ENCODE results near the gene BTBD17.

BTBD17 gene

DNA sequence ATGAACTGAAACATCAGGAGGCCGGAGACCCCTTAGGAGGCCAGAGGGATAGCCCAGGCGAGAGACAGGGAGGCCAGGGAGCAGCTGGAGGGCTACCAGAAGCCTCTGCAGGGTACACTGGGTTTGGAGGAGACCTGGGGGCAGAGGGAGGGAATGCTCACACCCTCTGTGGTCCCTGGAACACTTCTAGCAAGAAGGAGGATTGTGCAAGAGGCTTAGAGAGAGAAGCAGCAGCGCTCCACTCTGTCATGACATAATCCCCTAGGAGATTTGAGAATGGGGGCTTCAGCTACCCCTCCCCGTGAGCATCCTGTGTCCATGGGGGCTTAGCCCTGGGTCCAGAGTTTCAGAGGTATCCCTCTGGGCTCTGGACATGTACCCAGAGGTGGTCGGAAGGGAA is 21.5 kb upstream of the BTBD17 start:
- H3K9me3 ChIP-seq, result no peaks in the 10 kb centered on the region
- intact Hi-C loops (cut with DNase I; ENCODE audit: low total_unique reads), result loop anchor here (5.0 kb wide), 1 partner anchor 44 kb away; no protein-coding TSS in a partner anchor

DNA sequence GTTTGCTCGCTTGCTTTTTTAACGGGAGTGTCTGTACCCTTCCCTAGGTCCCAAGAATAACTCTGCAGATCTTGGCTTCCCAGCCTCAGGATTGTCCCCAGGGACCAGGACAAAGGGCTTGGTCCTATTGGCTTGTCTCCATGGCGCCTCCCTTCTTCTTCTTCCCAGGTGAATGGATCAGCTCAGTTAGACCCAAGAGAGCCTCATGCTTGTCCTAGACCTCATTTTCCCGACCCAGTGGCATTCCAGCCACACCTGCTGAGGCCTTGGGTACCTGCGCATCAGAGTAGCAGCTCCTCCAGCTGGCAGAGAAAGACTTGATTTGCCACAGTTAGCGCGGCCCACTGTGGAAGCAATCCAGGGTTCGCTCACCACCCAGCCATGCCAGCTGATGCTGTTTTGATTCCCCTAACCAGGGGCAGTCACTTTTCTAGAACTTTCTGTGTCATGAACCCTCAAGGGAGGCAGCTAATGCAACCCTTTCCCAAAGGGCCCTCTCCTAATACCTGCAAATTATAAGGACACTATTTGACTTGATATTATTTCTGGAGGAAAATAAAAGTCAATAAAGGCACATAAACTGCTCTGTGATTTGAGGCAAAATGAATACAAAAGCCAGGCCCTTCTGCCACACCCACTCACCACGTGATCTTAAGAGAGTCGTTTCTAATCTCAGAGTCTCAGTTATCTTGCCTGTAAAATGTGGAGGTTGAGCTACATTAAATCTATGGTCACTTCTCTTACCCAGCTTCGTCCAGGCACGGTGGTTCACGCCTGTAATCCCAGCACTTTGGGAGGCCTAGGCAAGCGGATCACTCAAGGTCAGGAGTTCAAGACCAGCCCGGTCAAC is 19.5 kb upstream of the BTBD17 start:
- Histone ChIP-seq H3K27me3 (no peaks in the 10 kb centered on the region), H3K4me3 (no peak overlapping the region), H3K27ac (peak overlapping the region; percentile 72 to 76), H3K36me3 (no peaks in the 10 kb centered on the region), H3K4me1 (peaks cover 0 to 29% (median 23%) of the 10 kb centered on the region in 4 donors), H3K9me3 (no peaks in the 10 kb centered on the region)
- TF ChIP-seq, protein P1, sequence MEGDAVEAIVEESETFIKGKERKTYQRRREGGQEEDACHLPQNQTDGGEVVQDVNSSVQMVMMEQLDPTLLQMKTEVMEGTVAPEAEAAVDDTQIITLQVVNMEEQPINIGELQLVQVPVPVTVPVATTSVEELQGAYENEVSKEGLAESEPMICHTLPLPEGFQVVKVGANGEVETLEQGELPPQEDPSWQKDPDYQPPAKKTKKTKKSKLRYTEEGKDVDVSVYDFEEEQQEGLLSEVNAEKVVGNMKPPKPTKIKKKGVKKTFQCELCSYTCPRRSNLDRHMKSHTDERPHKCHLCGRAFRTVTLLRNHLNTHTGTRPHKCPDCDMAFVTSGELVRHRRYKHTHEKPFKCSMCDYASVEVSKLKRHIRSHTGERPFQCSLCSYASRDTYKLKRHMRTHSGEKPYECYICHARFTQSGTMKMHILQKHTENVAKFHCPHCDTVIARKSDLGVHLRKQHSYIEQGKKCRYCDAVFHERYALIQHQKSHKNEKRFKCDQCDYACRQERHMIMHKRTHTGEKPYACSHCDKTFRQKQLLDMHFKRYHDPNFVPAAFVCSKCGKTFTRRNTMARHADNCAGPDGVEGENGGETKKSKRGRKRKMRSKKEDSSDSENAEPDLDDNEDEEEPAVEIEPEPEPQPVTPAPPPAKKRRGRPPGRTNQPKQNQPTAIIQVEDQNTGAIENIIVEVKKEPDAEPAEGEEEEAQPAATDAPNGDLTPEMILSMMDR (IDR thresholded peaks at IDR 0.05), result no peak
- intact Hi-C loops (cut with DNase I; ENCODE audit: low total_unique reads), result loop anchor here (5.0 kb wide), 1 partner anchor 46 kb away; no protein-coding TSS in a partner anchor
- no peak for DNase-seq

More for the DNA sequence above, 21.5 kb upstream of the BTBD17 start:
- TF ChIP-seq, protein P1 (IDR thresholded peaks at IDR 0.05), result no peak
- H3K27me3 ChIP-seq, result no peaks in the 10 kb centered on the region
- no peak overlapping the region for H3K4me3 ChIP-seq
- H3K4me1 ChIP-seq, result peaks cover 0 to 32% (median 25%) of the 10 kb centered on the region in 4 donors
- DNase-seq, result no peak
- H3K36me3 ChIP-seq, result no peaks in the 10 kb centered on the region
- no peak overlapping the region for H3K27ac ChIP-seq

DNA sequence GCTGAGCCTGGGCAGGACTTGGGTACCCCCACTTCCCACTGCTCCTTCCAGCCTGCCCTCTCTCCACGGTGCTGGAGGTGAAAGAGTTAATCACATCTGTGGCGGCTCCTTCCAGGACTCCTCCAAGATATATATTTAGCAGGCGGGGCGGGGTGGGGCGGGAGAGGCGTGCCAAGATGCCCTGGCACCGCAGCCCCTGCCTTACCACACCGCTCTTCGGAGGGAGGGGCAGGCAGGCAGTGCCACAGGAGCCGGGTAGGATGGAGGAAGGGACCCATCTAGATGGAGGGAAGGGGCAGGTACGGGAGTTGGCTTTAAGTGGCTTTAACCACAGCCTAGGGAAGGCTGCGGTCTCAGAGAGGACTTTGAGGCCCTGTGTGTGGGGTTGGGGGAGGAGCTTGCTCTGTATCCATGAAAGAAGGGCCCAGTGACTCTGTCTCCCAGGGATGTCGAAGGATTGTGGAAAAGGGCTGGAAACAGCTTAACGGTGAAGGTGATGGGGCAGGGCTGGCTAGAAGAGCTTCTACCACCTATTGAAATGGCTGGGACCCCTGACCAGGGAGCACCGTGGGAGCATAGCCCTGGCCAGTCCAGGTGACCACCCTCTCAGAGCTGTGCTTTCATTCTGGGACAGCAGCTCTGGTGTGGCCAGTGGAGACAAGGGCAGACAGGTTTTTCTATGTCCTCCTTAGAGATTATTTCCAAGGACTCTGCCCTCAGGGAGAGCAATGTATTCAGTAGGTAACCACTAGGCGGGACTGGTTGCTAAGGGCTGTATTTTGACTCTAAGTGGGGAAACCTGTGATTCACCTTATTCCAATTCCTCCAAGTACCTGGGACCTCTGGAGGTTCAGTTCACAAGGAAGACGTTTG is 18.7 kb upstream of the BTBD17 start:
- intact Hi-C loops (cut with DNase I; ENCODE audit: low total_unique reads), result loop anchor here (5.0 kb wide), 1 partner anchor 47 kb away; no protein-coding TSS in a partner anchor
- Histone ChIP-seq H3K36me3 (no peaks in the 10 kb centered on the region), H3K27me3 (no peaks in the 10 kb centered on the region), H3K27ac (peak overlapping the region; percentile 72 to 76), H3K4me1 (peaks cover 0 to 25% (median 22%) of the 10 kb centered on the region in 4 donors), H3K9me3 (no peaks in the 10 kb centered on the region), H3K4me3 (peak overlapping the region; percentile 28 to 34)
- TF ChIP-seq, protein P1 (IDR thresholded peaks at IDR 0.05), result no peak
- peak; percentile 39 to 83 for DNase-seq

DNA sequence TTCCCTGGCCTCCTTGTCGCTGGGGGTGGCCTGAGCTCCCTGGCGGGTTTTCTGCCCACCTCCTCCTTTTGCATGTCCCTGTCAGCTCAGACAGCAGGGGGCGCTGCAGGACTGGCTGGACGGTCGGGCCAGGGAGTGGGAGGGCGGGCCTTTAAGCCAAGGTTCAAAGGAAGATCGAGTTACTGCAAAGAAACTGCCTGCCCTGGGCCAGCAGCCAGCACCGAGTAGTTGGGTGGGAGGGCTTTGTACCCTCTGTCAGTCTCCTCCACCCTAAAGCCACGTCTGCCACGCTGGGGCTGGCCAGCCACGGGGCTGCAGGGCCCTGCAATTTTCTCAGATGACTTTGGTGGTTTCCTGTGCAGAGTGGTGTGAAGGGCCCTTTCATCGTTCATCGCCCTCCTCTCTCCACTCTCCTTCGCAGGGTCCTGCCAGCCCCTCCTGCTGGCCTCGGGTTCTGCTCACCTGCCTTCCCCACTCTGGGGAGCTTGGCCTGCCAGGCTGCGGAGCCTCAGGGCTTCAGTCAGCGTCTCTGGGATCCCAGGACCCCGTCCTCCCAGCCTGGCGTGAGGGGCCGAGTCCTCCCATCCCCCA is 17.9 kb upstream of the BTBD17 start:
- no peaks in the 10 kb centered on the region for H3K36me3 ChIP-seq
- H3K4me3 ChIP-seq, result peak overlapping the region; percentile 28 to 34
- intact Hi-C loops (cut with DNase I; ENCODE audit: low total_unique reads), result loop anchor here (1.0 to 5.0 kb wide), 2 partner anchors 48 to 79 kb away; no protein-coding TSS in a partner anchor
- peak; percentile 93 to 94 for DNase-seq
- H3K27me3 ChIP-seq, result no peaks in the 10 kb centered on the region
- H3K27ac ChIP-seq, result peak overlapping the region; percentile 72 to 76
- TF ChIP-seq, protein P1 (IDR thresholded peaks at IDR 0.05), result peak; percentile 96 to 99
- H3K4me1 ChIP-seq, result peaks cover 0 to 25% (median 22%) of the 10 kb centered on the region in 4 donors
- no peaks in the 10 kb centered on the region for H3K9me3 ChIP-seq

DNA sequence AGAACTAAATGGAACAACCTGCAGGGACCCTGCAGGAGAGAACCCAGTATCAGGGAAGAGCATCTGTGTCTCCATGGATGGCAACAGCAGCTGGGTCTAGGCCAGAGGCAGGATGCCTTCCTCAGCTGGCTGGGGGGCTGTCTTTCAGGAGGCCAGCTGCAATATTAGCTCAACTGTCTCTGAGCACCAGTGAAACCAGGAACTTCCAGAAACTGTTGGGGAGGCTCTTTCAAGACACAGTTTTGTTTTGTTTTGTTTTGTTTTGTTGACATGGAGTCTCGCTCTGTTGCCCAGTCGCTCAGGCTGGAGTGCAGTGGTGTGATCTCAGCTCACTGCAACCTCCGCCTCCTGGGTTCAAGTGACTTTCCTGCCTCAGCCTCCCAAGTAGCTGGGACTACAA is 13.2 kb upstream of the BTBD17 start:
- H3K36me3 ChIP-seq, result no peaks in the 10 kb centered on the region
- H3K4me1 ChIP-seq, result peaks cover 0 to 12% (median 8%) of the 10 kb centered on the region in 4 donors
- no peaks in the 10 kb centered on the region for H3K9me3 ChIP-seq
- H3K27me3 ChIP-seq, result peaks cover 0 to 12% of the 10 kb centered on the region in 2 donors
- TF ChIP-seq, protein P1 (IDR thresholded peaks at IDR 0.05), result no peak
- no peak overlapping the region for H3K4me3 ChIP-seq
- intact Hi-C loops (cut with DNase I; ENCODE audit: low total_unique reads), result no loop called here
- no peak overlapping the region for H3K27ac ChIP-seq
- DNase-seq, result no peak

Measured in tibial artery (tissue), 4 donors.